Esophagus mucosa (tissue), 1 donor: Measurements from ENCODE around the gene ACSM6. TPM values are rescaled to one million over a fixed set of nuclear protein-coding genes. Genes with fewer than 3 reads are reported as not detected.
A peak's percentile ranks its signal among the peaks of the same experiment; 100 is the strongest.
"Not testable (repeated sequence)": the region's sequence is repeated elsewhere in the genome, so short reads cannot be mapped to it uniquely, and the experiment has no call there.

Source experiments
- ATAC-seq: fragments of 200-7000 bp; cut with Tn5 transposase; one replicate; pipeline ENCODE4 v1.9.1; 2020
- total RNA-seq: library from RNA; stranded (reverse); gene quantifications from one replicate; pipeline ENCODE4 v1.2.4, GENCODE V29; 2023
- donor health status: DM: yes; HTN: yes; CAD: no.

The ACSM6 gene
- total RNA-seq, 1 donor from 2014 or later: not detected

DNA sequence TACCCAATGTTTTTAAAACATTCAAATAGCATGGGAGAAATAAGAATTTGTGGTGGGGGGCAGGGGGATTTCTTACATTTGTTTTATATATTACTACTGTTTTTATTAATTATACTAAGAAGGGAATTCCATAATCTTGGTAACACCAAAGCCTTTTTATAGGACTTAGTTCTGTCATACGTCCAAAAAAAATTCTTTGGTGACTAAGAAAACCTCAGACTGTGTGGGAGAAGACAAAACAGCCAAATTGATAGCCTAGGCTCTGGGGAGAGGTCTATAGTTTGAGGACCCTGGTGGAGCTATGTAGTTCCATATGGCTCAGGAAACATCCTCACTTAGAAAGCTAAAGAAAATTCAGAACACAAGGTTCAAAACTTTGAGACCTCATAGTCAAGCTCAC, 23.4 kb downstream of the ACSM6 start:
- ATAC-seq: no peak

GRCh38 chr10:95220539-95220938, 26.5 kb downstream of the ACSM6 start:
- no peak for ATAC-seq

- ATAC-seq: no peak
Measured at GRCh38 chr10:95221124-95221523, 27.1 kb downstream of the ACSM6 start.

GRCh38 chr10:95225136-95225535, 31.1 kb downstream of the ACSM6 start:
- ATAC-seq: no peak

DNA sequence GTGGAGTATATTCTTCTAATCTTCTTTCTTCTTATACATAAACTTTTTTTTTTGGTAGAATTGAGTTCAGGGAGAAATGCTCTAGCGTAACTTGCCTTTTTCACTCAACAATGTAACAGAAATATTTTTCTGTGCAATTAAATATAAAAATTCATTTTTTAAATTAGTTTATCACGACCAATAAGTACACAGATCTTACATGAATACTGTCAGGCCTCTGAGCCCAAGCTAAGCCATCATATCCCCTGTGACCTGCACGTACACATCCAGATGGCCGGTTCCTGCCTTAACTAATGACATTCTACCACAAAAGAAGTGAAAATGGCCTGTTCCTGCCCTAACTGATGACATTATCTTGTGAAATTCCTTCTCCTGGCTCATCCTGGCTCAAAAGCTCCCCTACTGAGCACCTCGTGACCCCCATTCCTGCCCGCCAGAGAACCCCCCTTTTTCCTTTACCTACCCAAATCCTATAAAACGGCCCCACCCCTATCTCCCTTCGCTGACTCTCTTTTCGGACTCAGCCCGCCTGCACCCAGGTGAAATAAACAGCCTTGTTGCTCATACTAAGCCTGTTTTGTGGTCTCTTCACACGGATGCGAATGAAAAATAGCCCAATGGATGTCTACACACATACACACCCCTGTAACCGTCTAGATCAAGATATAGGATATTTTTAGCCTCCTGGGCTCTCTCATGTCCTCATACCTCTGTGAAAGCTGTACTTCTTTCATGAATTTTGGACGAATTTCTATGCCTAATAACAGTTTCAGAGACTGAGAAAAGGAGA, 35.1 kb downstream of the ACSM6 start:
- ATAC-seq: not testable (repeated sequence)

GRCh38 chr10:95229724-95230627, 35.9 kb downstream of the ACSM6 start:
- no peak for ATAC-seq

GRCh38 chr10:95230677-95231586, 36.9 kb downstream of the ACSM6 start:
- peak; percentile 28 for ATAC-seq

DNA sequence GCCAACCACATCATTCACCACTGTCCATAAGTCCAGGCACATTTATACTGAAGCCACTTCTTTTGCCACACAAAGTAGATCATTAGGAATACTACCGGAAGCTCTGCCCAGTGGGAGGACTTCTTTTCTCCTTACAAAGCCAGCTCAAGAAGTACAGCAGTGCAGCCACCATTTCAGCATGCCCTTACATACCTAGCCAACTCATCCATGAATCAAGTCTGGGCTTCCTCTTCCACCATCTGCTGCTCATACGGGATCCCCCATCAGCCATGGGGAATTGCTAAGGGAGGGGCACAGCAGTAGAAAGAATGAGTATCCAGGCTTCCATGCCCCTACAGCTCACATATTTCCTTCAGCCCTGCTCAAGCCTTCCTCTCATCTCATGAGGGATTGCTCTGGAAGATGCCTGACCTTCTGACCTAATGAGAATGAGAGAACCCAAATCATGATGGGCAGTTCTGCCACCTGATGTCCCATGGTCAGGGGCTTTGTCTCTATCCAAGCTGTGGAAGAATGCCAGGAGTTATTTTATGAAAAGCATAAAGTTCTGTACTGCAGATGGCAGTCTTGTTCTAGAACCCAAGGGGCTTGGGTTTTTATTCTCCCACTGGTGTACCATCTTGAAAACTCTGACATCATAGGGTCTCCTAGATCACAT, 39.5 kb downstream of the ACSM6 start:
- ATAC-seq: no peak

GRCh38 chr10:95234951-95235350, 40.9 kb downstream of the ACSM6 start:
- no peak for ATAC-seq

DNA sequence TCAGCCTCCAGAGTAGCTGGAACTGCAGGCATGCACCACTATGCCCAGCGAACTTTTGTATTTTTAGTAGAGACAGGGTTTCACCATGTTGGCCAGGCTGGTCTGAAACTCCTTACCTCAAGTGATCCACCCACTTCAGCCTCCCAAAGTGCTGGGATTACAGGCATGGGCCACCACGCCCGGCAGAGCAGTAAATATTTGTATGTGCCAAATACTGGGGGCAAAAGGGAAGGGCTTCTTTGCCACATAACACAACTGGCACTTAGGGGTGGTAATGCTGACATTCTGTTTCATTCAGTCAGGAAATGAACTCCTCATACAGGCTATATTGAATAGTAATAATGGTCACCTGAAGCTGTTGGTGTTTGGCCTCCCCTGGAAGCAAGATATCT, 41.6 kb downstream of the ACSM6 start:
- ATAC-seq: no peak

DNA sequence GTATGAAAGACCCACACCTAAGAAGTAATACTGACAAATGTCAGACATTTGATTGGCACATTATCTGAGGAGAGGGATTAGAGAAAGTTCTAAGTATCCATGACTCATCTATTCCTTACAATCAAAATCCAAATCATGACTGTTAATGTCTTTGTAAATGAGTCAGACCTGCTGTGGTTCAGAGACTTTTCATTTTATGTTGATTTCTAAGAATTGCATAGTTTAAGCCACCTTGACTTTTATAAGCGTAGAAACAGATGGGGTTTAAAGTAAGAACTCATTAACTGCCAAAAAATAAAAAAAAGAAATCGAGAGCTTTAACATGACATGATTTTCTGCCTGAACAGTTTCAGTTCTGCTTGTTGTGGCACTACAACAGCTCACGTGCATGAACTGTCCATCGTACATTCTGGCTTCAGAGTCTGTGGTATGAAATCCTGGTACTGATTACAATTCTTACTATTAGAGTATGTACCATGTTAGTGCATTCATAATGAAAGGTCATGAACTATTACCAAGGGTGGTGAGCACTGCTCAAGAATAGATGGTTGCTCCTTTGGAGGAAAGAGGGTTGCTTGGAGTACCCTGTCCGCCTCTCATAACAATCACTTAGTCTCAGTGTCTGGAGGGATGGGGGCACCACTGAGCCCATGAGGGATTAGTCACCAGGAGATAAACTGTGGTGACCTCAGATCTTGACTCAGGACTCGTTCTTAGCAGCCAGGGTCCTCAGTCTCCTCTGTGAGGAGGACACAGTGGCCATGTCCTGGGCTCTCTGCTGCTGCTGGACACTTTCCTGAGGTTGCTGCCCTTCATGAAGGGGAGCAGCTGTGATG, 42.2 kb downstream of the ACSM6 start:
- ATAC-seq: peak; percentile 79

DNA sequence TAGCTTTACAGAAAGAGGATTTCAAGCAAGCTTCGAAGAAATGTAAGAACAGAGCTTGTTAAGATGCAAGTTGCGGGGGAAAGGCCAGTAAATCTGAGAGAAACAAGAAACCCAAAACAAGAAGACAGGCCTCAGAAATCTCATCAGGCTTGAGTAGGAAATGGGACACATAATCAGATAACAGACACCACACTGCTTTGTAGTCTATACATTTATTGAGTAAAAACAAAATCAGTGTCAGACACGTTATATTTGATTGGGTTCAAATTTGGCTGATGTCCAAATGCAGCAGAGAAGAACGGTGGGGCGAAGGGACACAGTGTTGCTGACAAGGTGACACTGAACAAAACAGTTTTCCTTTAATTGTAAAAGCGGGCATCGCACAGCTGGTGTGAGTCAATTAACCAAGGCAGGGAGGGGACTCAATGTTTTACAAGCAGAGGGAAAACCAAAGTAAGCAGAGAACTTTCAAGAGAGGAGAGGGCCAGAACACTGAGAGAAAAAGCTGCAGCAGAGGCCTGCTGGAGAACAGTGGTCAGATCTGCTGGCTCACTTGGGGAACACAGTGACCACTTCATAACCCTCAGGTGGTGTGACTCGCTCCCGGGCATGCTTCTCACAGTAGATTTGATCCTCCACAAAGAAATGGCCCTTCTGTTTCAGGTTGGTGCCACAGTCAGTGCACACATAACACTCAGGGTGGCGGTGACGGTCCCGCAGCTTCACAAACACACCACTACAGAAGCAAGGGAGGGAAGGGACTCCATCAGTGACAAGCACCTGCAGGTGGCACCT, 43.5 kb downstream of the ACSM6 start:
- ATAC-seq: no peak

- not testable (repeated sequence) for ATAC-seq
Measured at GRCh38 chr10:95240096-95240495, 46.1 kb downstream of the ACSM6 start.

DNA sequence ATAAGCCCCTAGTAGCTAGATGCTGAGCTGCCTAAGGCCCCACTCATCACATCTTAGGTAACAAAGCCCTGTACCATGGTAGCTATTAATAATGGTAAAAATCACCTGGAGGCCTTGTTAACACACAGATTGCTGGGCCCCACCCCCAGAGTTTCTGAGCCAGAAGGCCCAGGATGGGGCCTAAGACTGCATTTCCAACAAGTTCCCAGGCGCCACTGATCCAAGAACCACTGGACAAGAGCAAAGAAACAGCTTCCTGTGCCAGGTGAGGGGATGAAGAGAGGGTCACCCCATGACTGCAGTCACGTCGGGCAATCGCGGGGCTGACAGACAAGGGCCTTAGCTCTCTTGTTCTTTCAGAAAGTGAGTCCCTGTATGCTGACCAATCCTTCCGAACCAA, 46.8 kb downstream of the ACSM6 start:
- ATAC-seq: no peak

DNA sequence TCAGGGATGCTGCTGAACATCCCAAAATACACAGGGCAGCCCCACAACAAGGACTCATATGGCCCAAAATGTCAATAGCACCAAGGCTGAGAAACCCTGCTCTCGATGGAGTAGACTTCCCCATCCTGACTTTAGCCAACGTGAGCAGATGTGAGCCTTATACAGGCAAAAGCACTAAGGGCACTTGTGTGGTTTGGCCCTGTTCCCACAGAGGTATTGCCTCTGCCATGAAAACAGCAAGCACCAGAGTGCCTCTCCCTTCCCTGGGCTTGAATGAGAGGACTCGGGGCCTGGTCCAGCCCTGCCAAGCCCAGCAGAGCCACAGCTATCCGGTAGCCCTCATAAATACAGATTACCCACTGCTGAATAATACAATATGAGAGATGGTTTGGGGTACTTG, 47.5 kb downstream of the ACSM6 start:
- no peak for ATAC-seq

- ATAC-seq: peak; percentile 54
Measured at GRCh38 chr10:95242581-95243317, 48.7 kb downstream of the ACSM6 start.

DNA sequence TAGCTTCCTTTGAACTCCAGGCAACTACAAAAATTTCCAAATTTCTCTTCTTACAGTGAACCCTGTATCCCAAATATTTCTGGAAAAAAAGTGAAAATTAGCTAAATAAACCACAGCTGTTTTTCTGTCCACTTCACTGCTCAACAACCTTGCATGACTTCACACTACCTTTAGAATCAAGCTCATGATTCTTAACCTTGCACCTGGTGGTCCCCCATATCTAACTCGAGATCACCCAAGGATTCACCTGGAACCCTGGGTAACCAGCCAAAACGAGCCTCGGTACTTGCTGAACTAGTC, 49.2 kb downstream of the ACSM6 start:
- no peak for ATAC-seq

DNA sequence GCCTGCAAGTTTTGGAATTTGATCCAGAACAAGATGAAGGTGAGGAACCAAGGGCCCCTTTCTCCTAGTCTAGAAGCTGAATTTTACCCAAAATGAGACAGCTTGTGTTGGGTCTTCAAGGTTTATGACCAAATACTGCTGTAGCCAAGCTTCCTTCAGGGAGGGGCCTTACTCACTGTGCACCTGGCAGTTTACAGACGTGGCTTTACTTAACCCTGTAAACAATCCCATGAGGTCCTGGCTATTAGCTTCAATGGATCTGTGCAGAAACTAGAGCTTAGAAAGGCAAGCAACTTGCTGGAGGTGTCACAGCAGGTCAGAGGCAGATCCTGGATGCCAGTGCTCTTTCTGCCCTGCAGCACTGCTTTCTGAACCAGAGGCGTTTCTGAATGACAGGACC, 50.1 kb downstream of the ACSM6 start:
- no peak for ATAC-seq

GRCh38 chr10:95245425-95246055, 51.5 kb downstream of the ACSM6 start:
- no peak for ATAC-seq
